GM12878 (cell line): ENCODE results near the gene ATP13A2. TPM values are rescaled to one million over a fixed set of nuclear protein-coding genes. Genes with fewer than 3 reads are reported as not detected.

Experiments
- ATAC-seq: fragments of 200-7000 bp; cut with Tn5 transposase; 3 replicates; pipeline ENCODE4 v1.9.1; 2020; ENCODE audit warnings: mild to moderate bottlenecking, moderate library complexity
- BruUV-seq: library from RNA; stranded (reverse); fragments of 400-500 nt; replicated peaks from 2 replicates; lab custom pipeline; 2021; lab: Mats Ljungman, UMichigan
- CTCF ChIA-PET: fragments of 300-600 bp; sonication (Branson Sonifier 250); formaldehyde crosslinking; extraction: SDS; loops from one replicate; lab custom pipeline; 2021; ENCODE audit warnings: inconsistent platforms; lab: Yijun Ruan, JAX
- POLR2A ChIA-PET: fragments of 350-600 bp; formaldehyde crosslinking; extraction: SDS; loops from one replicate; lab custom pipeline; 2021; ENCODE audit warnings: inconsistent platforms; lab: Charles Lee
- RAD21 ChIA-PET: fragments of 300-600 bp; sonication (Branson Sonifier 250); formaldehyde crosslinking; loops from one replicate; lab custom pipeline; 2023; ENCODE audit warnings: antibody characterized with exemption; ENCODE audit not compliant: unreplicated experiment; lab: Charles Lee
- SMC1A ChIA-PET: fragments of 300-600 bp; sonication (Branson Sonifier 250); formaldehyde crosslinking; loops from one replicate; lab custom pipeline; 2023; ENCODE audit not compliant: unreplicated experiment, uncharacterized antibody; lab: Charles Lee
- DNase-seq: peaks from one replicate; pipeline ENCODE4 v3.0.0-alpha.2; 2011; ENCODE audit warnings: low read depth, low spot score
- FAIRE-seq: peaks from 3 replicates; lab custom pipeline; 2011; peaks lifted over from hg19 to GRCh38; lab: Jason Lieb, UNC
- H2AFZ ChIP-seq: 2 replicates; pipeline ENCODE4 v1.6.0; 2011; ENCODE audit warnings: low read depth, low read length, control low read depth; ENCODE audit not compliant: control insufficient read depth
- H3K27ac ChIP-seq: 2 replicates; pipeline ENCODE4 v1.5.1; 2011; ENCODE audit warnings: control low read depth; ENCODE audit not compliant: control insufficient read depth, insufficient read depth
- H3K27me3 ChIP-seq, 2 experiments: replicated peaks in 1 of 2; 2 replicates each; pipeline versions ENCODE4 v1.6.0 to v1.6.1; 2011; ENCODE audit warnings: low read length in 1 of 2; ENCODE audit not compliant: control insufficient read depth in 2 of 2, insufficient read depth in 2 of 2
- H3K36me3 ChIP-seq, 2 experiments: 2 replicates each; pipeline ENCODE4 v1.5.1; 2011; ENCODE audit warnings: low read length in 1 of 2; ENCODE audit not compliant: control insufficient read depth in 2 of 2, insufficient read depth in 2 of 2
- H3K4me1 ChIP-seq: 2 replicates; pipeline ENCODE4 v1.6.1; 2011; ENCODE audit warnings: mild to moderate bottlenecking, low read length, moderate library complexity, mixed read lengths; ENCODE audit not compliant: control insufficient read depth, insufficient read depth
- H3K4me2 ChIP-seq: 2 replicates; pipeline ENCODE4 v1.6.0; 2011; ENCODE audit warnings: control low read depth; ENCODE audit not compliant: control insufficient read depth, insufficient read depth
- H3K4me3 ChIP-seq: fragments of 200-600 bp; sonication (generic); 2 replicates; pipeline ENCODE4 v1.5.1; 2016
- H3K79me2 ChIP-seq: 2 replicates; pipeline ENCODE4 v1.6.0; 2011; ENCODE audit warnings: low read length; ENCODE audit not compliant: control insufficient read depth, insufficient read depth
- H3K9ac ChIP-seq: 2 replicates; pipeline ENCODE4 v1.8.0; 2011; ENCODE audit warnings: low read length, control low read depth, mixed read lengths; ENCODE audit not compliant: control insufficient read depth, insufficient read depth
- H3K9me3 ChIP-seq: replicated peaks from 3 replicates; pipeline ENCODE4 v1.5.1; 2011; ENCODE audit warnings: mild to moderate bottlenecking, low read length; ENCODE audit not compliant: control insufficient read depth, insufficient read depth
- H4K20me1 ChIP-seq: 2 replicates; pipeline ENCODE4 v1.6.0; 2011; ENCODE audit not compliant: control insufficient read depth, insufficient read depth
- CHD2 ChIP-seq: IDR thresholded peaks from 2 replicates; pipeline ENCODE4 v1.6.1; 2011; ENCODE audit warnings: low read depth, low read length, improper control_type of control experiment, borderline replicate concordance
- IKZF1 ChIP-seq: fragments of 450-650 bp; conservative IDR thresholded peaks from 2 replicates; pipeline ENCODE4 v1.6.1; 2017; ENCODE audit warnings: antibody characterized with exemption, mild to moderate bottlenecking
- JUNB ChIP-seq: IDR thresholded peaks from 2 replicates; pipeline ENCODE4 v1.6.1; 2016; ENCODE audit warnings: antibody characterized with exemption, mild to moderate bottlenecking
- NFYA ChIP-seq: IDR thresholded peaks from 2 replicates; pipeline ENCODE4 v1.6.1; 2011; ENCODE audit warnings: low read depth, mild to moderate bottlenecking, low read length, improper control_type of control experiment, borderline replicate concordance
- PML ChIP-seq: IDR thresholded peaks from 2 replicates; pipeline ENCODE4 v1.6.1; 2012; ENCODE audit warnings: low read length, inconsistent platforms
- SPI1 ChIP-seq: IDR thresholded peaks from 2 replicates; pipeline ENCODE4 v1.6.1; 2011; ENCODE audit warnings: low read depth, mild to moderate bottlenecking, low read length, moderate library complexity, borderline replicate concordance; ENCODE audit not compliant: insufficient read depth
- SREBF2 ChIP-seq: IDR thresholded peaks from 2 replicates; pipeline ENCODE4 v1.6.1; 2012; ENCODE audit warnings: mild to moderate bottlenecking, low read length
- STAT1 ChIP-seq: fragments of 450-650 bp; conservative IDR thresholded peaks from 2 replicates; pipeline ENCODE4 v1.6.1; 2014; ENCODE audit warnings: antibody characterized with exemption, mild to moderate bottlenecking
- TAF1 ChIP-seq: IDR thresholded peaks from 2 replicates; pipeline ENCODE4 v1.6.1; 2011; ENCODE audit warnings: mild to moderate bottlenecking, low read depth, low read length, borderline replicate concordance
- ZNF207 ChIP-seq: fragments of 450-650 bp; IDR thresholded peaks from 2 replicates; pipeline ENCODE4 v1.6.1; 2014; ENCODE audit warnings: antibody characterized with exemption, mild to moderate bottlenecking, borderline replicate concordance
- WGBS: methylation state at CpG from one replicate; pipeline ENCODE4 v1.1.6; 2016; ENCODE audit warnings: low lambda C conversion rate; ENCODE audit not compliant: insufficient replicate concordance, insufficient coverage; ENCODE audit errors: missing lambda C conversion rate; 5-methylcytosine and 5-hydroxymethylcytosine counted together
- in situ Hi-C: fragments of 300-500 bp; cut with MboI; formaldehyde crosslinking; loops from 9 replicates; pipeline ENCODE4 v1.14.3; 2018; ENCODE audit warnings: mixed read lengths
- intact Hi-C: fragments of 100-400 bp; cut with micrococcal nuclease; formaldehyde crosslinking; loops from one replicate; pipeline ENCODE4 v1.14.2; 2022; ENCODE audit not compliant: unreplicated experiment
- polyA plus RNA-seq, 11 experiments: library from polyadenylated mRNA; depleted of rRNA in 4 of 11; unstranded in 6 of 11; stranded (reverse) in 5 of 11; fragments of >200 nt; fragmentation: Nextera tagmentation in 4 of 11; fragmentation: Illumina TruSeq in 1 of 11; extraction: Ambion mirVana in 4 of 11; extraction: Trizol in 1 of 11; gene quantifications; 1 replicate in 1 of 11; 2 replicates in 10 of 11; pipeline versions ENCODE4 v1.2.1 to v1.2.3, GENCODE V29; 2011 to 2016; ENCODE audit warnings: inconsistent platforms in 2 of 11, missing spikeins in 2 of 11, low read depth in 1 of 11
- total RNA-seq, 4 experiments: library from RNA; depleted of rRNA in 3 of 4; stranded (reverse); fragments of >200 nt in 3 of 4; fragmentation: Illumina TruSeq in 1 of 4; extraction: Trizol in 1 of 4; gene quantifications; 2 replicates each; pipeline versions ENCODE4 v1.2.1 to v1.2.3, GENCODE V29; 2013 to 2021
- TF ChIP-seq, protein P1 (sequence below): fragments of 450-650 bp; formaldehyde crosslinking; IDR thresholded peaks from 2 replicates; pipeline ENCODE4 v1.4.0; 2022; ENCODE audit warnings: mild to moderate bottlenecking, moderate library complexity
- TF ChIP-seq, protein P2 (sequence below): IDR thresholded peaks from 2 replicates; pipeline ENCODE4 v1.6.1; 2011; ENCODE audit warnings: borderline replicate concordance, low read depth, mild to moderate bottlenecking, moderate library complexity, low read length; ENCODE audit not compliant: insufficient read depth, poor library complexity, severe bottlenecking

ATP13A2 gene
- total and polyA plus RNA-seq, 10 of the 15 experiments (the other 5 are each of a cell fraction or from before 2014, with no cell fraction given) = 0.24 to 30.5 (median 8.0) TPM

DNA sequence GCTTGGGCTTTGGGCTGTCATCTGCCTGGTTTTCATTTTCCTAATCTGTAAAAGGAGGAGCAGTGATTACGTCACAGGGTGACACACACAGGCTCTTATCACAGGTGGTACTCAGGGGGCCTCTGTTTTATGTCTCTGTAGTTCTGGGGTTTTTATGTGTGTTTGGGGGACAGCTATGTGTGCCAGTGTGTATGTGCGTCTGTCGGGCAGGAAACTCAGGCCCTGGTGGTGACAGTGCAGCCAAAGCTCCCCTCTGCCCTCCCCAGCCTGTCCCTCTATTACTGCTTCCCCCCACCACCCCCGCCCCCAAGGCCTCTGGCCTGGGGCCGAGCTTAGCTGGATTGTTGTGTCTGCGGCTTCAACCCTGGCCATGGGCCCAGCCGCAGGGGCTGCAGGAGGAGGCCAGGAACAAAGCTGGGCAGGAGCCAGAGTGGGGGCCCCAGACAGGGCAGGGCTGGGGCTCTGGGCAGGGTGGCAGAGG is 44.6 kb downstream of the ATP13A2 start:
- Histone ChIP-seq H3K9ac (no peak overlapping the region), H3K4me2 (no peak overlapping the region), H3K27ac (no peak overlapping the region), H4K20me1 (no peaks in the 10 kb centered on the region), H3K36me3 (no peaks in the 10 kb centered on the region), H3K79me2 (no peaks in the 10 kb centered on the region), H3K27me3 (no peaks in the 10 kb centered on the region), H3K9me3 (no peaks in the 10 kb centered on the region), H3K4me1 (no peaks in the 10 kb centered on the region), H2AFZ (no peak overlapping the region), H3K4me3 (no peak overlapping the region)
- no TSS peak for BruUV-seq
- intact Hi-C loops (no loop called here), in situ Hi-C loops (no loop called here)
- WGBS = 23% methylated on average over 4 of the region's 7 CpGs
- SMC1A ChIA-PET = interaction anchor here (0.9 kb wide), 1 partner anchor 158 kb away, joined by 3 read pairs; no protein-coding TSS in a partner anchor
- ATAC-seq = no peak
- POLR2A ChIA-PET = no interaction called here
- RAD21 ChIA-PET = interaction anchor here (1.0 kb wide), 1 partner anchor 79 kb away, joined by 3 read pairs; no protein-coding TSS in a partner anchor
- FAIRE-seq = no peak
- CTCF ChIA-PET = interaction anchor here (0.7 to 1.6 kb wide), 2 partner anchors 15 to 79 kb away, joined by 3 to 5 read pairs; no protein-coding TSS in a partner anchor
- no peak for DNase-seq
- no peak for TF ChIP-seq TAF1
- no peak for TF ChIP-seq SREBF2
- no peak for TF ChIP-seq JUNB
- TF ChIP-seq IKZF1 = no peak
- TF ChIP-seq, protein P1, sequence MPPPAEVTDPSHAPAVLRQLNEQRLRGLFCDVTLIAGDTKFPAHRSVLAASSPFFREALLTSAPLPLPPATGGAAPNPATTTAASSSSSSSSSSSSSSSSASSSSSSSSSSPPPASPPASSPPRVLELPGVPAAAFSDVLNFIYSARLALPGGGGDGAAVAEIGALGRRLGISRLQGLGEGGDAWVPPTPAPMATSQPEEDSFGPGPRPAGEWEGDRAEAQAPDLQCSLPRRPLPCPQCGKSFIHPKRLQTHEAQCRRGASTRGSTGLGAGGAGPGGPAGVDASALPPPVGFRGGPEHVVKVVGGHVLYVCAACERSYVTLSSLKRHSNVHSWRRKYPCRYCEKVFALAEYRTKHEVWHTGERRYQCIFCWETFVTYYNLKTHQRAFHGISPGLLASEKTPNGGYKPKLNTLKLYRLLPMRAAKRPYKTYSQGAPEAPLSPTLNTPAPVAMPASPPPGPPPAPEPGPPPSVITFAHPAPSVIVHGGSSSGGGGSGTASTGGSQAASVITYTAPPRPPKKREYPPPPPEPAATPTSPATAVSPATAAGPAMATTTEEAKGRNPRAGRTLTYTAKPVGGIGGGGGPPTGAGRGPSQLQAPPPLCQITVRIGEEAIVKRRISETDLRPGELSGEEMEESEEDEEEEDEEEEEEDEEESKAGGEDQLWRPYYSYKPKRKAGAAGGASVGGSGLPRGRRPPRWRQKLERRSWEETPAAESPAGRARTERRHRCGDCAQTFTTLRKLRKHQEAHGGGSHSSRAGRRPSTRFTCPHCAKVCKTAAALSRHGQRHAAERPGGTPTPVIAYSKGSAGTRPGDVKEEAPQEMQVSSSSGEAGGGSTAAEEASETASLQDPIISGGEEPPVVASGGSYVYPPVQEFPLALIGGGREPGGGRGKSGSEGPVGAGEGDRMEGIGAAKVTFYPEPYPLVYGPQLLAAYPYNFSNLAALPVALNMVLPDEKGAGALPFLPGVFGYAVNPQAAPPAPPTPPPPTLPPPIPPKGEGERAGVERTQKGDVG = no peak
- TF ChIP-seq STAT1 = no peak
- no peak for TF ChIP-seq SPI1
- TF ChIP-seq, protein P2, sequence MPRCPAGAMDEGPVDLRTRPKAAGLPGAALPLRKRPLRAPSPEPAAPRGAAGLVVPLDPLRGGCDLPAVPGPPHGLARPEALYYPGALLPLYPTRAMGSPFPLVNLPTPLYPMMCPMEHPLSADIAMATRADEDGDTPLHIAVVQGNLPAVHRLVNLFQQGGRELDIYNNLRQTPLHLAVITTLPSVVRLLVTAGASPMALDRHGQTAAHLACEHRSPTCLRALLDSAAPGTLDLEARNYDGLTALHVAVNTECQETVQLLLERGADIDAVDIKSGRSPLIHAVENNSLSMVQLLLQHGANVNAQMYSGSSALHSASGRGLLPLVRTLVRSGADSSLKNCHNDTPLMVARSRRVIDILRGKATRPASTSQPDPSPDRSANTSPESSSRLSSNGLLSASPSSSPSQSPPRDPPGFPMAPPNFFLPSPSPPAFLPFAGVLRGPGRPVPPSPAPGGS = no peak
- no peak for TF ChIP-seq NFYA
- TF ChIP-seq PML = no peak
- no peak for TF ChIP-seq ZNF207
- TF ChIP-seq CHD2 = no peak
